ENCODE measurements around the gene GFOD2. TPM values are rescaled to one million over a fixed set of nuclear protein-coding genes. Genes with fewer than 3 reads are reported as not detected.

GFOD2 gene
- polyA plus RNA-seq, 3 donors, result 3.7 to 9.4 (median 3.8) TPM

DNA sequence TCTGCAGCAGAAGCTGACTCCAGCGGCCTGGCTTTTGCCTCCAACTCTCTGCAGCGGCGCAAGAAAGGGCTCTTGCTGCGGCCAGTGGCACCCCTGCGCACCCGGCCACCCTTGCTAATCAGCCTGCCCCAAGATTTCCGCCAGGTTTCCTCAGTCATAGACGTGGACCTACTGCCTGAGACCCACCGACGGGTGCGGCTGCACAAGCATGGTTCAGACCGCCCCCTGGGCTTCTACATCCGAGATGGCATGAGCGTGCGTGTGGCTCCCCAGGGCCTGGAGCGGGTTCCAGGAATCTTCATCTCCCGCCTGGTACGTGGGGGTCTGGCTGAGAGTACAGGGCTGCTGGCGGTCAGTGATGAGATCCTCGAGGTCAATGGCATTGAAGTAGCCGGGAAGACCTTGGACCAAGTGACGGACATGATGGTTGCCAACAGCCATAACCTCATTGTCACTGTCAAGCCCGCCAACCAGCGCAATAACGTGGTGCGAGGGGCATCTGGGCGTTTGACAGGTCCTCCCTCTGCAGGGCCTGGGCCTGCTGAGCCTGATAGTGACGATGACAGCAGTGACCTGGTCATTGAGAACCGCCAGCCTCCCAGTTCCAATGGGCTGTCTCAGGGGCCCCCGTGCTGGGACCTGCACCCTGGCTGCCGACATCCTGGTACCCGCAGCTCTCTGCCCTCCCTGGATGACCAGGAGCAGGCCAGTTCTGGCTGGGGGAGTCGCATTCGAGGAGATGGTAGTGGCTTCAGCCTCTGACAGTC lies 57.0 kb downstream of the GFOD2 start:
- no peak overlapping the region for H3K27ac ChIP-seq (ENCODE audit: low read depth in 1 of 2, low read length in 2 of 2)
- H3K27ac Mint-ChIP-seq, result peak overlapping the region in 1 of 7 donors; percentile 33
- H3K9ac ChIP-seq (ENCODE audit: insufficient read depth, low read length, poor library complexity, severe bottlenecking), result no peak overlapping the region

More for the DNA sequence above, 57.0 kb downstream of the GFOD2 start:
- peaks cover 0 to 5% of the 10 kb centered on the region in 2 donors for H3K27me3 ChIP-seq (ENCODE audit: control insufficient read depth in 2 of 2, insufficient read depth in 2 of 2, low read length in 2 of 2)
- no peaks in the 10 kb centered on the region for H4K20me1 ChIP-seq (ENCODE audit: insufficient read depth, low read length)
- no peak overlapping the region for H2AFZ ChIP-seq (ENCODE audit: insufficient read depth, low read depth, low read length, poor library complexity, severe bottlenecking)
- no peak for TF ChIP-seq CTCF (IDR thresholded peaks at IDR 0.05)
- no peaks in the 10 kb centered on the region for H3K9me3 ChIP-seq (replicated peaks in 1 of 2; ENCODE audit: control insufficient read depth in 1 of 2, insufficient read depth in 1 of 2, low read length in 2 of 2)
- H3K36me3 ChIP-seq (replicated peaks in 1 of 2; ENCODE audit: control insufficient read depth in 1 of 2, insufficient read depth in 2 of 2, low read length in 2 of 2), result peaks cover 0 to 2% of the 10 kb centered on the region in 2 donors
- Mint-ChIP-seq H3K36me3 (peaks cover 14 to 19% of the 10 kb centered on the region in 2 donors), H3K4me1 (peaks cover 26% of the 10 kb centered on the region), H3K27me3 (ENCODE audit: low read depth in 3 of 3) (peaks cover 8 to 10% (median 8%) of the 10 kb centered on the region in 3 donors), H3K9me3 (no peaks in the 10 kb centered on the region), H3K4me3 (peak overlapping the region in 1 of 2 donors; percentile 92)
- intact Hi-C loops (cut with micrococcal nuclease), result loop anchor here (2.0 to 10.0 kb wide), 6 partner anchors 99 to 423 kb away; partner anchors contain the start of genes CENPT (in 1 of the 2), CTCF (in 1 of the 2), NFATC3 (in 1 of the 2) and NUTF2 (in 1 of the 2)
- 95% methylated on average over 34 of the region's 34 CpGs for WGBS (ENCODE audit: insufficient coverage)
- peaks cover 8% of the 10 kb centered on the region for H3K79me2 ChIP-seq (ENCODE audit: insufficient read depth, low read length)
- peak in 1 of 3 donors; percentile 3 for DNase-seq
- no peak overlapping the region for H3K4me2 ChIP-seq (replicated peaks; ENCODE audit: extremely low read depth, low read length, poor library complexity, severe bottlenecking)
- no peak overlapping the region for H3K4me3 ChIP-seq (replicated peaks in 1 of 3; ENCODE audit: low read depth in 2 of 3, low read length in 3 of 3)
- H3K4me1 ChIP-seq (ENCODE audit: control insufficient read depth in 1 of 2, insufficient read depth in 2 of 2, low read length in 2 of 2), result peaks cover 29 to 44% of the 10 kb centered on the region in 2 donors
